Breast epithelium (tissue), 4 donors: Measurements from ENCODE around the gene PRKAA2. TPM values are rescaled to one million over a fixed set of nuclear protein-coding genes. Genes with fewer than 3 reads are reported as not detected.

Experiments
- DNase-seq, 2 donors: peaks; one replicate each; pipeline ENCODE4 v3.0.0-alpha.2; 2019; ENCODE audit warnings: low spot score in 2 of 2
- H3K27ac ChIP-seq, 2 donors: fragments of 200-600 bp; sonication (generic) in 1 of 2; one replicate each; pipeline ENCODE4 v1.5.1; 2016 to 2019; ENCODE audit warnings: mild to moderate bottlenecking in 1 of 2
- H3K27me3 ChIP-seq, 2 donors: fragments of 200-600 bp; sonication (generic) in 1 of 2; one replicate each; pipeline versions ENCODE4 v1.5.1 to v1.6.0; 2017 to 2019; ENCODE audit warnings: control low read depth in 1 of 2, mild to moderate bottlenecking in 1 of 2
- H3K36me3 ChIP-seq: fragments of 200-600 bp; one replicate; pipeline ENCODE4 v1.5.1; 2019
- H3K4me1 ChIP-seq, 2 donors: fragments of 200-600 bp; sonication (generic); one replicate each; pipeline ENCODE4 v1.5.1; 2016 to 2019; ENCODE audit warnings: control low read depth in 1 of 2
- H3K4me3 ChIP-seq, 3 donors: fragments of 200-600 bp; sonication (generic); 1 replicate in 2 of 3; 2 replicates in 1 of 3; pipeline ENCODE4 v1.5.1; 2016 to 2019; ENCODE audit warnings: mild to moderate bottlenecking in 3 of 3, moderate library complexity in 2 of 3
- H3K9me3 ChIP-seq, 2 donors: fragments of 200-600 bp; sonication (generic) in 1 of 2; one replicate each; pipeline ENCODE4 v1.5.1; 2016 to 2019; ENCODE audit warnings: control low read depth in 1 of 2
- POLR2A ChIP-seq: fragments of 450-650 bp; IDR thresholded peaks from one replicate; pipeline ENCODE4 v1.6.1; 2016; ENCODE audit warnings: antibody characterized with exemption, mild to moderate bottlenecking, moderate library complexity
- POLR2AphosphoS5 ChIP-seq, 3 donors: sonication (generic); formaldehyde crosslinking; IDR thresholded peaks; one replicate each; pipeline ENCODE4 v1.6.1; 2017; ENCODE audit warnings: antibody characterized with exemption in 3 of 3
- intact Hi-C: fragments of 100-400 bp; cut with DNase I; formaldehyde crosslinking; loops from one replicate; pipeline ENCODE4 v1.15.1; 2023; ENCODE audit warnings: low total_unique reads
- total RNA-seq, 3 donors: library from RNA; depleted of rRNA; stranded (reverse); fragments of >200 nt; gene quantifications; one replicate each; pipeline ENCODE4 v1.1.0, GENCODE V29; 2016
- TF ChIP-seq, protein P1 (sequence below), 3 donors: fragments of 450-650 bp; IDR thresholded peaks; one replicate each; pipeline ENCODE4 v1.5.1; 2016 to 2017; ENCODE audit warnings: antibody characterized with exemption in 3 of 3, mild to moderate bottlenecking in 3 of 3, moderate library complexity in 3 of 3

PRKAA2 gene
- total RNA-seq, 3 donors from 2014 or later, result 2.4 to 11.8 (median 6.6) TPM

DNA sequence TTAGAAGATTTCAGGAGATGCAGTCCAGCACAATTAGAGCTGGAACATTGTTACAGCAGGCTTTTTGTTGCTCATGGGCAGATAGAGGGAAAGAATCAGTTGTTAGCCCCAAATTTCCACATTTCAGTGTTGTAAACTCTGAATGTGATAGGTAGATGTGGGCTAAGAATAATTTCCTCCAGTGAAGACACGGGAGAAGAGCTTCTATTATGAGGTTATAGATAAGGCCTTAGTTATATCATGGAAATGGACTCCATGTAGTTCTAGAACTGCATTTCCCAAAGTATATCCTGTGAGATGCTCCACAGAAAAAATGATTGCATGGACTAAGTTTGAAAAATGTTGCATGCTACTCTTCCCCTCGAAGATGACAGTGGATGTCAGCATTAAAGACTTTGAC, 64.9 kb downstream of the PRKAA2 start:
- no peaks in the 10 kb centered on the region for H3K9me3 ChIP-seq
- no peak for DNase-seq
- intact Hi-C loops, result loop anchor here (5.0 kb wide), 1 partner anchor 1648 kb away; no protein-coding TSS in a partner anchor
- no peaks in the 10 kb centered on the region for H3K36me3 ChIP-seq
- TF ChIP-seq POLR2AphosphoS5 (IDR thresholded peaks at IDR 0.05) (no peak), POLR2A (no peak)
- TF ChIP-seq, protein P1, sequence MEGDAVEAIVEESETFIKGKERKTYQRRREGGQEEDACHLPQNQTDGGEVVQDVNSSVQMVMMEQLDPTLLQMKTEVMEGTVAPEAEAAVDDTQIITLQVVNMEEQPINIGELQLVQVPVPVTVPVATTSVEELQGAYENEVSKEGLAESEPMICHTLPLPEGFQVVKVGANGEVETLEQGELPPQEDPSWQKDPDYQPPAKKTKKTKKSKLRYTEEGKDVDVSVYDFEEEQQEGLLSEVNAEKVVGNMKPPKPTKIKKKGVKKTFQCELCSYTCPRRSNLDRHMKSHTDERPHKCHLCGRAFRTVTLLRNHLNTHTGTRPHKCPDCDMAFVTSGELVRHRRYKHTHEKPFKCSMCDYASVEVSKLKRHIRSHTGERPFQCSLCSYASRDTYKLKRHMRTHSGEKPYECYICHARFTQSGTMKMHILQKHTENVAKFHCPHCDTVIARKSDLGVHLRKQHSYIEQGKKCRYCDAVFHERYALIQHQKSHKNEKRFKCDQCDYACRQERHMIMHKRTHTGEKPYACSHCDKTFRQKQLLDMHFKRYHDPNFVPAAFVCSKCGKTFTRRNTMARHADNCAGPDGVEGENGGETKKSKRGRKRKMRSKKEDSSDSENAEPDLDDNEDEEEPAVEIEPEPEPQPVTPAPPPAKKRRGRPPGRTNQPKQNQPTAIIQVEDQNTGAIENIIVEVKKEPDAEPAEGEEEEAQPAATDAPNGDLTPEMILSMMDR (IDR thresholded peaks at IDR 0.05), result no peak
- no peak overlapping the region for H3K4me3 ChIP-seq
- H3K4me1 ChIP-seq, result no peaks in the 10 kb centered on the region
- H3K27ac ChIP-seq, result no peak overlapping the region
- no peaks in the 10 kb centered on the region for H3K27me3 ChIP-seq

DNA sequence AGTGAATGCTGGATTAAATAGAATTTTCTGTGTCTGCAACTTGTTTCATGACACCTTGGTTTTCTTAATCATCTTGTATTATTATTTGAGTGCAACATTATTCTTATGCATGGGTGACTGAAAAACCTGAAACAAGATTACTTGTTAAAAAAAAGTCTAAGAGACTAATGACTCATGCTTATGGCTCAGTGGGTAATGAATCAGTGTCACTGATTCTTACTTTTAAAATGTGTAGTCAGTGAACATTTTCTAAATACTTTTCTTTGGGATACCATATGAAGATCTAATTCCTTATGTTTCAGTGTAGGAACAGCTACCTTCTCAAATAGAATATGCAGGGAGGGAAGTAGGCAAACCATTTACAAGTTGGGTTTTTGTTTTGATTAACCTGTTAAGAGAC, 65.5 kb downstream of the PRKAA2 start:
- Histone ChIP-seq H3K27ac (no peak overlapping the region), H3K27me3 (no peaks in the 10 kb centered on the region), H3K4me3 (no peak overlapping the region), H3K4me1 (no peaks in the 10 kb centered on the region), H3K9me3 (no peaks in the 10 kb centered on the region), H3K36me3 (no peaks in the 10 kb centered on the region)
- intact Hi-C loops, result loop anchor here (5.0 kb wide), 1 partner anchor 1648 kb away; no protein-coding TSS in a partner anchor
- TF ChIP-seq POLR2A (no peak), POLR2AphosphoS5 (IDR thresholded peaks at IDR 0.05) (no peak)
- TF ChIP-seq, protein P1 (IDR thresholded peaks at IDR 0.05), result no peak
- DNase-seq, result no peak

DNA sequence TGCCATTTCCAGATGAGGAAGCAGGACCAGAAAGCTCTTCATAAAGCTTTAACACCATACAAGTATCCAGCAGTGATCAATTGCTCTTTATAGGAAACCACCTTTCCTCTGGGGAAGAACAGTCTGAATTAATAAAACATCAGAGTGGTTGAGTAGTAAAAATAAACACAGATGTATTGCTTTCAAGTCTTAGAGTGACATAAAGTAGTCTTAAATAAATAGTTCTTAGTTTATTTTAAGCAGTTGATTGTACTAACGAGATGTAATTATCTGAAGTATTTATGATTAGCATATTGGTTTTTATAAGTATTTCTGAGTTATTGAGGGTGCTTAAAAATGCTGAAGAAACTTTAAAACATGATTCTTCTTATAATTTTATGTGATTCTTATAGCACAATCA, 67.0 kb downstream of the PRKAA2 start:
- no peak for DNase-seq
- intact Hi-C loops, result loop anchor here (5.0 kb wide), 1 partner anchor 1650 kb away; no protein-coding TSS in a partner anchor

DNA sequence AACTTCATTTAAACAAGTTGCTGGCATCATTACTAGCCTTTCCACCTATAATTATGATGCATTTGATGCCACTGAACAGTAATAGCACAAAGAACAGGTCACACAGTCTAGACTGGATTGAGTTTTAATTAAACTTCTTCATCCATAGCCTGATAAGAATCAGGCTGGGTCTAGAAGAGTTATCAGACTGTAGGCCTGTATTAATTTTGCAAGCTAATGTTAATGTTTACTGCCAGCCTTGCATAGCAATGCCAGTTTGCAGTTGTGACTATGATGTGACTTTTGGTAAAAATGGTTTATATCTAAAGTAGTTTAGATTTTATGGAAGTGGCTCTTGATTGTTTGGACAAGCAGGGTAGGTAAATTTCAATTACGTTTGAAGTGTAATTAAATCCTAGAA, 68.0 kb downstream of the PRKAA2 start:
- Histone ChIP-seq H3K27ac (no peak overlapping the region), H3K9me3 (no peaks in the 10 kb centered on the region), H3K4me1 (no peaks in the 10 kb centered on the region), H3K4me3 (no peak overlapping the region), H3K36me3 (no peaks in the 10 kb centered on the region), H3K27me3 (no peaks in the 10 kb centered on the region)
- DNase-seq, result no peak
- intact Hi-C loops, result loop anchor here (5.0 kb wide), 1 partner anchor 1651 kb away; no protein-coding TSS in a partner anchor
- no peak for TF ChIP-seq POLR2AphosphoS5 (IDR thresholded peaks at IDR 0.05)
- no peak for TF ChIP-seq POLR2A
- TF ChIP-seq, protein P1 (IDR thresholded peaks at IDR 0.05), result no peak

More for the DNA sequence above, 67.0 kb downstream of the PRKAA2 start:
- no peaks in the 10 kb centered on the region for H3K36me3 ChIP-seq
- no peaks in the 10 kb centered on the region for H3K4me1 ChIP-seq
- no peaks in the 10 kb centered on the region for H3K9me3 ChIP-seq
- TF ChIP-seq POLR2A (no peak), POLR2AphosphoS5 (IDR thresholded peaks at IDR 0.05) (no peak)
- TF ChIP-seq, protein P1 (IDR thresholded peaks at IDR 0.05), result no peak
- no peaks in the 10 kb centered on the region for H3K27me3 ChIP-seq
- no peak overlapping the region for H3K27ac ChIP-seq
- no peak overlapping the region for H3K4me3 ChIP-seq

DNA sequence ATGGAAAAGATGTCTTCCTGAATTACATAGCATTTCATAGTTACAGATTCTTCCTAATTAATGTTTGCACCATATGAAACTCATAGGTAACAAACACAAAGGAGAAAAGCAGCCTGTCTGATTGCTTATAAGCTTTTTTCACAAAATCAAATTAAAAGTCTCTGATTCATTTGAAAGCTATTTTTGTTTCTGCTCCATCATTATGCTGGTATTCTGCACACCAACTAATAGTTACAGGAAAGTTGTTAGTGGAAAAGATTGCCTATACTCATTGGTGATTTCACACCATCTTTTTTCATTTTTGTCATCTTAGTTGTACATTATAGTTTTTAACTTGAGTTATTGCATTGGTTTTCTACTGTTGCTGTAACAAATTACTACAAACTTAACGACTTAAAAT, 70.0 kb downstream of the PRKAA2 start:
- Histone ChIP-seq H3K9me3 (no peaks in the 10 kb centered on the region), H3K27me3 (no peaks in the 10 kb centered on the region), H3K27ac (no peak overlapping the region), H3K36me3 (no peaks in the 10 kb centered on the region), H3K4me1 (no peaks in the 10 kb centered on the region), H3K4me3 (no peak overlapping the region)
- no peak for TF ChIP-seq POLR2A
- TF ChIP-seq, protein P1 (IDR thresholded peaks at IDR 0.05), result no peak
- no peak for TF ChIP-seq POLR2AphosphoS5 (IDR thresholded peaks at IDR 0.05)
- intact Hi-C loops, result loop anchor here (5.0 kb wide), 1 partner anchor 1443 kb away; no protein-coding TSS in a partner anchor
- DNase-seq, result no peak
